GM18907 (cell line): ENCODE results near the gene ZNF784.
"Not testable (repeated sequence)": the region's sequence is repeated elsewhere in the genome, so short reads cannot be mapped to it uniquely, and the experiment has no call there.

Source experiments
- ATAC-seq: cut with Tn5 transposase; IDR thresholded peaks from one replicate; pipeline ENCODE4 v1.9.1; 2021; ENCODE audit warnings: mild to moderate bottlenecking, moderate library complexity; ENCODE audit not compliant: unreplicated experiment

Gene ZNF784

GRCh38 chr19:55586976-55587668 is 37.2 kb downstream of the ZNF784 start:
- ATAC-seq, result peak; percentile 91

GRCh38 chr19:55585658-55586339 is 38.6 kb downstream of the ZNF784 start:
- ATAC-seq, result no peak

- ATAC-seq, result no peak
Observed at GRCh38 chr19:55584871-55585270, 39.5 kb downstream of the ZNF784 start.

GRCh38 chr19:55583897-55584296 is 40.5 kb downstream of the ZNF784 start:
- not testable (repeated sequence) for ATAC-seq

- not testable (repeated sequence) for ATAC-seq
Observed at GRCh38 chr19:55582284-55582683, 42.1 kb downstream of the ZNF784 start.

GRCh38 chr19:55581823-55582223 is 42.5 kb downstream of the ZNF784 start:
- ATAC-seq, result no peak

GRCh38 chr19:55581145-55581822 is 43.1 kb downstream of the ZNF784 start:
- ATAC-seq, result no peak

GRCh38 chr19:55580628-55581144 is 43.7 kb downstream of the ZNF784 start, which contains the start of gene ZNF579:
ZNF579 (minus strand) TSS chr19:55580848; CDS start chr19:55579639, 1,209 bp downstream.
- no peak for ATAC-seq

GRCh38 chr19:55579766-55580621 is 44.4 kb downstream of the ZNF784 start:
- no peak for ATAC-seq

- ATAC-seq, result no peak
Observed at GRCh38 chr19:55578761-55579747, 45.3 kb downstream of the ZNF784 start.

GRCh38 chr19:55578031-55578760 is 46.2 kb downstream of the ZNF784 start:
- ATAC-seq, result no peak

- ATAC-seq, result no peak
Observed at GRCh38 chr19:55576746-55577145, 47.6 kb downstream of the ZNF784 start.

GRCh38 chr19:55573929-55574328 is 50.4 kb downstream of the ZNF784 start:
- not testable (repeated sequence) for ATAC-seq
